Measurements from ENCODE around the gene CDKN2B-AS1. TPM values are rescaled to one million over a fixed set of nuclear protein-coding genes. Genes with fewer than 3 reads are reported as not detected.

Gene CDKN2B-AS1
- polyA plus RNA-seq, 1 donor (not counting 4 experiments of a cell fraction or from before 2014, with no cell fraction given): 1.1 TPM

GRCh38 chr9:22036866-22037626, 42.5 kb downstream of the CDKN2B-AS1 start:
- TF ChIP-seq CTCF (optimal IDR thresholded peaks at IDR 0.05 in 1 of 3, IDR thresholded peaks at IDR 0.05 in 1 of 3, conservative IDR thresholded peaks at IDR 0.05 in 1 of 3; ENCODE audit: extremely low read depth in 1 of 3, insufficient read depth in 2 of 3, low read length in 3 of 3) (no peak), EZH2 (IDR thresholded peaks at IDR 0.05; ENCODE audit: low read length) (no peak)
- Histone ChIP-seq H3K4me1 (ENCODE audit: control insufficient read depth, extremely low read depth, insufficient read depth, low read length) (peaks cover 61% of the 10 kb centered on the region), H3K79me2 (ENCODE audit: control insufficient read depth, insufficient read depth, low read length) (no peaks in the 10 kb centered on the region), H2AFZ (ENCODE audit: control insufficient read depth, low read length) (peak overlapping the region; percentile 21), H3K27me3 (ENCODE audit: control insufficient read depth, extremely low read depth, insufficient read depth, low read length) (no peaks in the 10 kb centered on the region), H3K9me1 (ENCODE audit: control insufficient read depth, extremely low read depth, insufficient read depth, low read length) (no peaks in the 10 kb centered on the region), H3K9ac (ENCODE audit: control insufficient read depth, extremely low read depth, insufficient read depth, low read length) (peak overlapping the region; percentile 69), H3K36me3 (ENCODE audit: control insufficient read depth in 2 of 2, extremely low read depth in 1 of 2, insufficient read depth in 2 of 2, low read length in 2 of 2) (no peaks in the 10 kb centered on the region), H3K27ac (ENCODE audit: control insufficient read depth, insufficient read depth, low read length) (peak overlapping the region; percentile 92), H3K4me3 (ENCODE audit: control insufficient read depth in 2 of 3, extremely low read depth in 1 of 3, insufficient read depth in 2 of 3, low read depth in 1 of 3, low read length in 3 of 3) (peak overlapping the region in 2 of 3 experiments; percentile 30 to 39), H4K20me1 (ENCODE audit: control insufficient read depth, extremely low read depth, insufficient read depth, low read length) (no peaks in the 10 kb centered on the region), H3K4me2 (ENCODE audit: control insufficient read depth, extremely low read depth, insufficient read depth, low read depth, low read length) (peak overlapping the region; percentile 84), H3K9me3 (ENCODE audit: control insufficient read depth, low read depth, low read length) (no peaks in the 10 kb centered on the region)
- DNase-seq (ENCODE audit: low read depth, low spot score) (no peak), FAIRE-seq (peak; percentile 86)
- dilution Hi-C loops (cut with MboI; ENCODE audit: extremely low pct_ligation_motif_present, low sequenced_read_pairs): loop anchor here (25.0 kb wide), 1 partner anchor 200 kb away; no protein-coding TSS in a partner anchor

- FAIRE-seq (no peak), DNase-seq (ENCODE audit: low read depth, low spot score) (no peak)
- H3K36me3 ChIP-seq (ENCODE audit: control insufficient read depth in 2 of 2, extremely low read depth in 1 of 2, insufficient read depth in 2 of 2, low read length in 2 of 2): no peaks in the 10 kb centered on the region
- H3K9me3 ChIP-seq (ENCODE audit: control insufficient read depth, low read depth, low read length): no peaks in the 10 kb centered on the region
- no peaks in the 10 kb centered on the region for H3K27me3 ChIP-seq (ENCODE audit: control insufficient read depth, extremely low read depth, insufficient read depth, low read length)
- H3K79me2 ChIP-seq (ENCODE audit: control insufficient read depth, insufficient read depth, low read length): no peaks in the 10 kb centered on the region
- dilution Hi-C loops (cut with MboI; ENCODE audit: extremely low pct_ligation_motif_present, low sequenced_read_pairs): loop anchor here (25.0 kb wide), 1 partner anchor 199 kb away; no protein-coding TSS in a partner anchor
- peaks cover 56% of the 10 kb centered on the region for H3K4me1 ChIP-seq (ENCODE audit: control insufficient read depth, extremely low read depth, insufficient read depth, low read length)
- H3K4me2 ChIP-seq (ENCODE audit: control insufficient read depth, extremely low read depth, insufficient read depth, low read depth, low read length): peak overlapping the region; percentile 84
- H3K9me1 ChIP-seq (ENCODE audit: control insufficient read depth, extremely low read depth, insufficient read depth, low read length): no peaks in the 10 kb centered on the region
- H3K9ac ChIP-seq (ENCODE audit: control insufficient read depth, extremely low read depth, insufficient read depth, low read length): peak overlapping the region; percentile 69
- H4K20me1 ChIP-seq (ENCODE audit: control insufficient read depth, extremely low read depth, insufficient read depth, low read length): no peaks in the 10 kb centered on the region
- no peak overlapping the region for H2AFZ ChIP-seq (ENCODE audit: control insufficient read depth, low read length)
- H3K27ac ChIP-seq (ENCODE audit: control insufficient read depth, insufficient read depth, low read length): peak overlapping the region; percentile 92
- TF ChIP-seq EZH2 (IDR thresholded peaks at IDR 0.05; ENCODE audit: low read length): no peak
- TF ChIP-seq CTCF (optimal IDR thresholded peaks at IDR 0.05 in 1 of 3, IDR thresholded peaks at IDR 0.05 in 1 of 3, conservative IDR thresholded peaks at IDR 0.05 in 1 of 3; ENCODE audit: extremely low read depth in 1 of 3, insufficient read depth in 2 of 3, low read length in 3 of 3): peak in 2 of 3 experiments; percentile 14 to 28
- peak overlapping the region in 1 of 3 experiments; percentile 30 for H3K4me3 ChIP-seq (ENCODE audit: control insufficient read depth in 2 of 3, extremely low read depth in 1 of 3, insufficient read depth in 2 of 3, low read depth in 1 of 3, low read length in 3 of 3)
Observed at GRCh38 chr9:22037954-22038690, 43.5 kb downstream of the CDKN2B-AS1 start.

Measured in keratinocyte (primary cell).